GM23248 (cell line): ENCODE measurements around the gene CCDC194.

ENCODE experiments used
- EZH2 ChIP-seq: fragments of 200-600 bp; sonication (generic); IDR thresholded peaks from 2 replicates; pipeline ENCODE4 v1.6.1; 2018; ENCODE audit warnings: antibody characterized with exemption, mild to moderate bottlenecking; ENCODE audit not compliant: insufficient read depth, poor library complexity, severe bottlenecking
- EZH2phosphoT487 ChIP-seq: fragments of 200-600 bp; sonication (generic); IDR thresholded peaks from 2 replicates; pipeline ENCODE4 v1.6.1; 2018; ENCODE audit warnings: antibody characterized with exemption, moderate library complexity, mild to moderate bottlenecking, low read depth; ENCODE audit not compliant: insufficient read depth

GRCh38 chr19:17419621-17420474 lies 25.9 kb upstream of the CCDC194 start, which contains the start of gene MVB12A:
- no peak for TF ChIP-seq EZH2
- TF ChIP-seq EZH2phosphoT487 = no peak
